ENCODE results near the gene GNB1.

Gene GNB1

GRCh38 chr1:1758692-1759455, 132.0 kb downstream of the GNB1 start:
- peaks cover 14% of the 10 kb centered on the region for H3K4me1 ChIP-seq (ENCODE audit: control insufficient read depth, insufficient read depth, low read depth, low read length)
- no peaks in the 10 kb centered on the region for H3K9me3 ChIP-seq (ENCODE audit: control insufficient read depth, low read length)
- no peak overlapping the region for H3K4me2 ChIP-seq (ENCODE audit: low read length, poor library complexity, severe bottlenecking)
- no peak overlapping the region for H4K8ac ChIP-seq (ENCODE audit: low read length)
- no peak overlapping the region for H3K23ac ChIP-seq (ENCODE audit: low read length in 2 of 2)
- DNase-seq = no peak
- peaks cover 77 to 96% of the 10 kb centered on the region in 2 experiments for H3K36me3 ChIP-seq (ENCODE audit: control insufficient read depth in 1 of 2, insufficient read depth in 2 of 2, low read depth in 1 of 2, low read length in 2 of 2)
- WGBS = 92% methylated on average over 34 of the region's 34 CpGs
- peaks cover 54% of the 10 kb centered on the region for H3K79me1 ChIP-seq (replicated peaks; ENCODE audit: low read length, poor library complexity, severe bottlenecking)
- H3K27ac ChIP-seq (ENCODE audit: low read length, poor library complexity, severe bottlenecking) = no peak overlapping the region
- no peak overlapping the region for H3K18ac ChIP-seq (ENCODE audit: low read depth in 1 of 2, low read length in 2 of 2)
- H2BK15ac ChIP-seq (ENCODE audit: low read depth, poor library complexity, severe bottlenecking) = no peak overlapping the region
- H2AFZ ChIP-seq (ENCODE audit: low read depth, low read length) = no peak overlapping the region
- H3K14ac ChIP-seq (ENCODE audit: low read length in 2 of 2) = peak overlapping the region in 1 of 2 experiments; percentile 19
- peak overlapping the region; percentile 47 for H4K91ac ChIP-seq (ENCODE audit: low read length)
- H2BK5ac ChIP-seq (ENCODE audit: low read depth, low read length, poor library complexity, severe bottlenecking) = no peak overlapping the region
- H2BK12ac ChIP-seq (ENCODE audit: low read length in 2 of 2) = no peak overlapping the region
- no peak overlapping the region for H3K4me3 ChIP-seq (ENCODE audit: insufficient read depth in 1 of 2, low read depth in 1 of 2, low read length in 2 of 2)
- no peak overlapping the region for H2BK120ac ChIP-seq (ENCODE audit: low read depth, low read length)
- H3K4ac ChIP-seq (ENCODE audit: low read depth in 1 of 2, low read length in 2 of 2) = no peak overlapping the region
- peak overlapping the region; percentile 26 for H3K9ac ChIP-seq (ENCODE audit: low read length)
- H3K27me3 ChIP-seq (ENCODE audit: control insufficient read depth in 1 of 2, insufficient read depth in 1 of 2, low read length in 2 of 2) = no peaks in the 10 kb centered on the region
- H2AK5ac ChIP-seq (ENCODE audit: low read length, severe bottlenecking) = no peak overlapping the region

DNA sequence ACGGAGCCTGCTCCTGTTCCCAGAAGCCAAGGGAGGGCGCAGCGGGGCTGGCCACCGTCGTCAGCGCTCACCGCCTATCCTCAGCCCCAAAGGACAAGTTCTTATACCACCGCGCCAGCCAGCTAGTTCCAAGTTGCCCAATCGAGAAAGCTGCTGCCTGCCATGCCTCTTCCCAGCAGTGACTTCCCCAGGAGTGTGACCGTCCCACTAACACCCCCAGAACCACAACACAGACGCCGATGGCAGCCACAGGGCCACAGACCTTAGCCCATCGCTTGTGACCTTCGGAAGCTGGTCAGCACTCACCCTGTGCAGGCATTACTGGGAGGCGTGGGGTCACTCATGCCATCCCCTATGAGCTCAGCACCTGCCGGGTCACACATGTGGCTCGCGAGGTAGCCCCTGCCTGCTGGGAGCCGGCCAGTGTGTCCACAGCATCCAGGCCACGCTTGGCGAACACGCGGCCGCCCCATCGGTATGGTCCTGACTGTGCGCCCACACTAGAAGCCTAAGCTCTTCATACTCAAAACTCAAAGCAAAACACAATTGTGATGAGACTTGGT, 132.7 kb downstream of the GNB1 start:
- Histone ChIP-seq H2BK5ac (ENCODE audit: low read depth, low read length, poor library complexity, severe bottlenecking) (no peak overlapping the region), H3K27ac (ENCODE audit: low read length, poor library complexity, severe bottlenecking) (no peak overlapping the region), H2BK12ac (ENCODE audit: low read length in 2 of 2) (peak overlapping the region in 1 of 2 experiments; percentile 23), H2AK5ac (ENCODE audit: low read length, severe bottlenecking) (no peak overlapping the region), H3K18ac (ENCODE audit: low read depth in 1 of 2, low read length in 2 of 2) (no peak overlapping the region), H3K27me3 (ENCODE audit: control insufficient read depth in 1 of 2, insufficient read depth in 1 of 2, low read length in 2 of 2) (no peaks in the 10 kb centered on the region), H3K4me2 (ENCODE audit: low read length, poor library complexity, severe bottlenecking) (no peak overlapping the region), H3K79me1 (replicated peaks; ENCODE audit: low read length, poor library complexity, severe bottlenecking) (peaks cover 57% of the 10 kb centered on the region), H3K4me3 (ENCODE audit: insufficient read depth in 1 of 2, low read depth in 1 of 2, low read length in 2 of 2) (no peak overlapping the region), H3K4ac (ENCODE audit: low read depth in 1 of 2, low read length in 2 of 2) (no peak overlapping the region), H3K14ac (ENCODE audit: low read length in 2 of 2) (no peak overlapping the region), H3K23ac (ENCODE audit: low read length in 2 of 2) (no peak overlapping the region), H3K9me3 (ENCODE audit: control insufficient read depth, low read length) (no peaks in the 10 kb centered on the region), H4K91ac (ENCODE audit: low read length) (peak overlapping the region; percentile 50), H2BK15ac (ENCODE audit: low read depth, poor library complexity, severe bottlenecking) (no peak overlapping the region), H3K9ac (ENCODE audit: low read length) (peak overlapping the region; percentile 26), H4K8ac (ENCODE audit: low read length) (peak overlapping the region; percentile 47), H3K4me1 (ENCODE audit: control insufficient read depth, insufficient read depth, low read depth, low read length) (peaks cover 14% of the 10 kb centered on the region), H2BK120ac (ENCODE audit: low read depth, low read length) (no peak overlapping the region), H2AFZ (ENCODE audit: low read depth, low read length) (no peak overlapping the region), H3K36me3 (ENCODE audit: control insufficient read depth in 1 of 2, insufficient read depth in 2 of 2, low read depth in 1 of 2, low read length in 2 of 2) (peaks cover 80 to 100% of the 10 kb centered on the region in 2 experiments)
- no peak for DNase-seq
- 98% methylated on average over 22 of the region's 27 CpGs for WGBS

DNA sequence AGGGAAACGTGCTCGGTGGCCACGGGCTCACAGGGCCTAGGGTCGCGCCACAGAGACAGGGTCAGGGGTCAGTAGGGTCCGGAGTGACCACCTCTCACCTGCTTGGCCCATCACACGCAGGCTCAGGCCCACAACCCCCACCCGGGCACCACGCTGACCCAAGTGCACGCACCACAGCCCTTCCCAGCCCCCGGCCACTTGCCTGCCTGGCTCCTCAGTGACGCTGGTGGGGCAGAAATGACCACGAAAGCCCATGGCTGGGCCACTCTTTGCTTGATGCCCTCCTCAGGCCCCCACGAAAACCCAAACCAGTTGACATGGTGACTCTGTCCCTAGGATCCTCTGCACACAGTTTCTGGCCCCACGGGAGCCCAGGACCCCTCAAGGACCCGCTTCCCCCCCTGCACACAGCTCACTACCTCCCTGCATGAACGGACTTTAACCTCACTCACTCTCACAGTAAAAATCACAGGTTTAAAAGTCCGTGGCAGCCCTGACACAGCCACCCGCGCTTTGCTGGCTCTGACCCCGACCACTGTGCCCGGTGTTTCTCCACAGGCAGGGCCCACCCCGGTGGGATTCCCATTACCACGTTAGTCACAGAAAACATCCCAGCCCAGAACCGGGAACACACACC, 133.3 kb downstream of the GNB1 start:
- Histone ChIP-seq H2BK12ac (ENCODE audit: low read length in 2 of 2) (no peak overlapping the region), H3K4ac (ENCODE audit: low read depth in 1 of 2, low read length in 2 of 2) (no peak overlapping the region), H3K4me3 (ENCODE audit: insufficient read depth in 1 of 2, low read depth in 1 of 2, low read length in 2 of 2) (no peak overlapping the region), H2BK120ac (ENCODE audit: low read depth, low read length) (no peak overlapping the region), H2BK15ac (ENCODE audit: low read depth, poor library complexity, severe bottlenecking) (no peak overlapping the region), H3K79me1 (replicated peaks; ENCODE audit: low read length, poor library complexity, severe bottlenecking) (peaks cover 53% of the 10 kb centered on the region), H4K91ac (ENCODE audit: low read length) (no peak overlapping the region), H3K27ac (ENCODE audit: low read length, poor library complexity, severe bottlenecking) (no peak overlapping the region), H3K23ac (ENCODE audit: low read length in 2 of 2) (no peak overlapping the region), H2AFZ (ENCODE audit: low read depth, low read length) (no peak overlapping the region), H3K36me3 (ENCODE audit: control insufficient read depth in 1 of 2, insufficient read depth in 2 of 2, low read depth in 1 of 2, low read length in 2 of 2) (peaks cover 79 to 100% of the 10 kb centered on the region in 2 experiments), H3K18ac (ENCODE audit: low read depth in 1 of 2, low read length in 2 of 2) (no peak overlapping the region), H3K4me2 (ENCODE audit: low read length, poor library complexity, severe bottlenecking) (no peak overlapping the region), H2BK5ac (ENCODE audit: low read depth, low read length, poor library complexity, severe bottlenecking) (no peak overlapping the region), H2AK5ac (ENCODE audit: low read length, severe bottlenecking) (no peak overlapping the region), H3K27me3 (ENCODE audit: control insufficient read depth in 1 of 2, insufficient read depth in 1 of 2, low read length in 2 of 2) (no peaks in the 10 kb centered on the region), H3K14ac (ENCODE audit: low read length in 2 of 2) (no peak overlapping the region), H3K4me1 (ENCODE audit: control insufficient read depth, insufficient read depth, low read depth, low read length) (peaks cover 14% of the 10 kb centered on the region), H3K9me3 (ENCODE audit: control insufficient read depth, low read length) (no peaks in the 10 kb centered on the region), H4K8ac (ENCODE audit: low read length) (no peak overlapping the region), H3K9ac (ENCODE audit: low read length) (no peak overlapping the region)
- WGBS = 97% methylated on average over 25 of the region's 25 CpGs
- no peak for DNase-seq
